ENCODE measurements around the gene PDE1C. TPM values are rescaled to one million over a fixed set of nuclear protein-coding genes. Genes with fewer than 3 reads are reported as not detected.
"Not testable (repeated sequence)": the region's sequence is repeated elsewhere in the genome, so short reads cannot be mapped to it uniquely, and the experiment has no call there.

PDE1C gene
- total and polyA plus RNA-seq, 9 donors, result 3.8 to 8.7 (median 4.5) TPM

DNA sequence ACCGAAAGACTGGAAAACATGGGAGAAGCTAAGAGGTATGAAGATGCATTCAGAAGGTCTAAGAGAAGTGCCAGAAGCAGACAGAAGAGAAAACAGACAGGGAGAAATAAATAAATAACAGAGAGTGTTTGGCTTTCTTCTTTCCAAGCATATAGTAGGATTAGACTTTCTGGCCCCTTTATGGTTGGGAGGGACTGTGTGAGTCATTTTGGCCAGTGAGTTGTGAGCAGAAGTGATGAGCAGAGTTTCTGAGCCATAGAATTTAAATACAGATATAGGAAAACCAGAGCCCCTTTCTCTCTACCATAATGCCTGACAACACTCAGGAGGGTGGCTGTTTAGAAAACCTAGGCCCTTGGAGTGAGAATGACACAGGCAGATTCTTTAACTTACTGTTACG is 212.2 kb downstream of the PDE1C start:
- Histone ChIP-seq H3K4me1 (ENCODE audit: control insufficient read depth, insufficient read depth, low read length) (no peaks in the 10 kb centered on the region), H3K4me3 (ENCODE audit: low read length) (no peak overlapping the region), H3K9me3 (replicated peaks; ENCODE audit: control insufficient read depth, low read depth, low read length) (no peaks in the 10 kb centered on the region), H3K27me3 (ENCODE audit: control insufficient read depth, insufficient read depth, low read length) (no peaks in the 10 kb centered on the region), H3K27ac (ENCODE audit: low read length) (no peak overlapping the region), H3K36me3 (ENCODE audit: control insufficient read depth, insufficient read depth, low read length) (no peaks in the 10 kb centered on the region)
- no peak for DNase-seq
- WGBS (ENCODE audit: insufficient coverage), result 100% methylated on average over 1 of the region's 2 CpGs

DNA sequence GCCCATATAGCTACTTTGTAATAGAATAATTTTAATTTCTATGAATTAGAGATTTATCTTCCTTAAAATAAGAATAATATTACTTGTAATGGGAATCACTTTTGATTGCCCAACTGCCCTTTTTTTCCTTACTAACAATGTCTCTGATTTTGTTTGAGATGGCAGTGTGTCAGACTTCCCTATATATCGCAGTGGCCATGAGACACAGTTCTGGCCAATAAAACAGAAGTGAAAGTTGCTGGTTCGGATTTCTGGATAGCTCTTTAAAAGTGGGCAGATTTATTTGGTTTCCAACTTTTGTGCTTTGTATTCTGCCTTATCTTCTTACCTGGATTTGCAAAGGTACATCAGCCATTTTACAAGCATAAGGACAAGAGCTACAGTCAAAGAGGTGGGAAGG is 213.0 kb downstream of the PDE1C start:
- Histone ChIP-seq H3K27ac (ENCODE audit: low read length) (no peak overlapping the region), H3K27me3 (ENCODE audit: control insufficient read depth, insufficient read depth, low read length) (no peaks in the 10 kb centered on the region), H3K36me3 (ENCODE audit: control insufficient read depth, insufficient read depth, low read length) (no peaks in the 10 kb centered on the region), H3K9me3 (replicated peaks; ENCODE audit: control insufficient read depth, low read depth, low read length) (no peaks in the 10 kb centered on the region), H3K4me1 (ENCODE audit: control insufficient read depth, insufficient read depth, low read length) (no peaks in the 10 kb centered on the region), H3K4me3 (ENCODE audit: low read length) (no peak overlapping the region)
- DNase-seq, result peak; percentile 74
- WGBS (ENCODE audit: insufficient coverage), result no CpG with 5 or more reads among the region's 2 CpGs

DNA sequence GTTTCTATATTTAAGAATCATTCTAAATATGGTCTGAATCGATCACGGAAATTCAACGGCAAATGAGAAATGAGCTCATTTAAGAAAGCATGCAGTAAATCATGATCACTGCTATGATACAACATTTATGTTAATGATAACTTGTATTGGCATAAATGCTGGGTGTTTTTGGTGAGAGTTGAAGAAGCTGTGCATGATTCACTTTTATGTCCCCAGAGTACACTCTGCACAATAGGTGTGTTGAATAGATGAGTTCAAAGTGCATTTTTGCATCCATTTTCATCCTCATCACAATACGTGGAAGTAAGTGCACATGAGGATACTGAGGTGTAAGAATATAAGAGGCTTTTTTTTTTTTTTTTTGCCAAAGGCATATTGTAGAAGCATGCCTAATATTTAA is 213.9 kb downstream of the PDE1C start:
- Histone ChIP-seq H3K4me3 (ENCODE audit: low read length) (no peak overlapping the region), H3K36me3 (ENCODE audit: control insufficient read depth, insufficient read depth, low read length) (no peaks in the 10 kb centered on the region), H3K27me3 (ENCODE audit: control insufficient read depth, insufficient read depth, low read length) (no peaks in the 10 kb centered on the region), H3K9me3 (replicated peaks; ENCODE audit: control insufficient read depth, low read depth, low read length) (no peaks in the 10 kb centered on the region), H3K27ac (ENCODE audit: low read length) (no peak overlapping the region), H3K4me1 (ENCODE audit: control insufficient read depth, insufficient read depth, low read length) (no peaks in the 10 kb centered on the region)
- no peak for DNase-seq
- no CpG with 5 or more reads among the region's 4 CpGs for WGBS (ENCODE audit: insufficient coverage)

DNA sequence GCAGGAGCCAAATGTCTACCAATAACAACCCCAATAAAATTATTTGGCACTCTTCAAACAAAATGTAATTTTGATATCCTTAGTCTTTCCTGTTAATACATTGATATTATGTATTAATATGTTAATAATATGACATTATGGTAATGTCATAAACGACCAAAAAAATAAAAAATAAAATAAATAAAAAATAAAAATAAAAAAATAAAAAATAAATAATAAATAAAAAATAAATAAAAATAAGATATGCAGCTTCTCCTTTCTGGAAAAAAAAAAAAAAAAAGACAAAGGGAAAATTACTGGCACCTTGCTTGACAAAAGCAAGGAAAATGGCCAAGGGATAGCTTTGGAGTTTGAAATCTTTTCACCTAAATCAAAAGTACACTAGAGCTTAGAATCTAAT is 214.7 kb downstream of the PDE1C start:
- Histone ChIP-seq H3K4me3 (ENCODE audit: low read length) (no peak overlapping the region), H3K27ac (ENCODE audit: low read length) (no peak overlapping the region), H3K4me1 (ENCODE audit: control insufficient read depth, insufficient read depth, low read length) (no peaks in the 10 kb centered on the region), H3K27me3 (ENCODE audit: control insufficient read depth, insufficient read depth, low read length) (no peaks in the 10 kb centered on the region), H3K9me3 (replicated peaks; ENCODE audit: control insufficient read depth, low read depth, low read length) (no peaks in the 10 kb centered on the region), H3K36me3 (ENCODE audit: control insufficient read depth, insufficient read depth, low read length) (no peaks in the 10 kb centered on the region)
- DNase-seq, result no peak
- WGBS (ENCODE audit: insufficient coverage), result no CpG with 5 or more reads among the region's 1 CpG

DNA sequence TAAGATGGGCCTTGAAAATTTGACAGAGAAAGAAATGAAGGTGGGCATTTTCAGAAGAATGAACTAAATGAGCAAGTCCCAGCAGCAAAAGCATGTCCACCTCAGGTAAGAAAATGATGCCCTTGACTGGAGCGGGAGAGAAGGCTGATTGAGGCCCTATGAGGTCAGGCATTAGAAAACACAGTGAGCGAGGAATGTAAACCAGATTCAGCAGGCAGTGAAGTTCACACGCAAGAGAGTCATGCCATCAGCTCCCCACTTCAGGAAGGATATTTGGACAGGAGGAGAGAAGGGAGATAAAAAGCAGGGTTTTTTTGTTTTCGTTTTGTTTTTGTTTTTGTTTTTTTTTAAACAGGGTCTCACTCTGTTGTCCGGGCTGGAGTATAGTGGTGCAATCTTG is 216.8 kb downstream of the PDE1C start:
- Histone ChIP-seq H3K4me3 (ENCODE audit: low read length) (no peak overlapping the region), H3K4me1 (ENCODE audit: control insufficient read depth, insufficient read depth, low read length) (no peaks in the 10 kb centered on the region), H3K9me3 (replicated peaks; ENCODE audit: control insufficient read depth, low read depth, low read length) (no peaks in the 10 kb centered on the region), H3K27ac (ENCODE audit: low read length) (no peak overlapping the region), H3K36me3 (ENCODE audit: control insufficient read depth, insufficient read depth, low read length) (no peaks in the 10 kb centered on the region), H3K27me3 (ENCODE audit: control insufficient read depth, insufficient read depth, low read length) (no peaks in the 10 kb centered on the region)
- WGBS (ENCODE audit: insufficient coverage), result 64% methylated on average over 3 of the region's 5 CpGs
- DNase-seq, result no peak

DNA sequence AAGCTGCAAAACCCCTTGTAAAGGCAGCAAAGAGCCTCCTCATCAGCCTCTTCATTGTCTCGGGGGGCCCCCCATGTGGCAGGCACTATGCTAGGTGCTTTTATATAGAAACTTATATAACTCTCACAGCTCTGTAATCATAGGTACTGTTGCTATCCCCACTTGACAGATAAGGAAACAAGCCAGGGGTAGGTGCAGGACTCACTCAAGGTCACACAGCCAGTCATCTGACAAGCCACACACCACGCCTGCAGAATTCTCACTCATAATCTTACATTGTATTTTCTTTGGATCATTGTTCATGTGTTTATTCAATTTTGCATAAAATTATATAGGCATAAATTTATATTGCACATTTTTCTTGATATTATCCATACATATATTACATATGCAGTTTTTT is 217.7 kb downstream of the PDE1C start:
- Histone ChIP-seq H3K36me3 (ENCODE audit: control insufficient read depth, insufficient read depth, low read length) (no peaks in the 10 kb centered on the region), H3K27me3 (ENCODE audit: control insufficient read depth, insufficient read depth, low read length) (no peaks in the 10 kb centered on the region), H3K4me1 (ENCODE audit: control insufficient read depth, insufficient read depth, low read length) (no peaks in the 10 kb centered on the region), H3K9me3 (replicated peaks; ENCODE audit: control insufficient read depth, low read depth, low read length) (no peaks in the 10 kb centered on the region), H3K27ac (ENCODE audit: low read length) (no peak overlapping the region), H3K4me3 (ENCODE audit: low read length) (no peak overlapping the region)
- no peak for DNase-seq
- WGBS (ENCODE audit: insufficient coverage), result no CpG with 5 or more reads among the region's 2 CpGs

DNA sequence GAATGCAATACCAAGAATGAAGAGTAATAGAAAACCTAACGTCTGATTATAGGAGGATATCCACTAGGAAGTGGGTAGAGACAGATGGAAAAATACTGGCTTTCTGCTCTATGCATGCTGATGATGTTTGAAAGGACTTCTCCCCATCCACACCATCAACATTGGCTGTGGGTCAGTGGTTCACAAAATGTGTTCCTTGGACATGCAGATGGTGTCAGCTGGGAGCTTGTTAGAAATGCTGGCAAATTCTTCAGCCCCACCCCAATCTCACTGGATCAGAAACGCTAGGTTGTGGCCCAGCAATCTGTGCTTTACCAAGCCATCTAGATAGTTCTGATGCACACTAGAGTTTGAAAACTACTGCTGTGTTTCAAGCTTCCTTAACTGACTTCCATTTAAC is 219.1 kb downstream of the PDE1C start:
- Histone ChIP-seq H3K9me3 (replicated peaks; ENCODE audit: control insufficient read depth, low read depth, low read length) (no peaks in the 10 kb centered on the region), H3K4me3 (ENCODE audit: low read length) (no peak overlapping the region), H3K27ac (ENCODE audit: low read length) (no peak overlapping the region), H3K27me3 (ENCODE audit: control insufficient read depth, insufficient read depth, low read length) (no peaks in the 10 kb centered on the region), H3K4me1 (ENCODE audit: control insufficient read depth, insufficient read depth, low read length) (no peaks in the 10 kb centered on the region), H3K36me3 (ENCODE audit: control insufficient read depth, insufficient read depth, low read length) (no peaks in the 10 kb centered on the region)
- WGBS (ENCODE audit: insufficient coverage), result no CpG with 5 or more reads among the region's 2 CpGs
- DNase-seq, result no peak

DNA sequence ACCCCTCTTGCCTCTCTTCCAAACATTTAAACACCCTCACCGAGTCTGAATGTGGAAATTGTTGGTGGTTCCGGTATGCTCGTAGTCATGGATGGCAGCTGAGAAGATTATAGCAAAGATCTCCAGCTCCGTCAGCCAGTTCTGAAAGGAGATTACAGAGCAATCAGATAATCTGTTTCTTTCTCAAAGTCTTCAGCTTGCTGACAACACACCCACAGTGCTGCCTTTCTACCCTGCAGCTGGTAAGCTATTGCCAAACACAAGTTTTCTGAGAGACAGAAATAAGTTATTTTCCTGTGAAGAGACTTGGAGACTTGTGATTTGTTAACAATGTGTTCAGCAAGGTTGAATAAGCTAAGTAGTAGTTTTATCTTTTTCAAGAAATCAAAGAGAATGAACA is 219.6 kb downstream of the PDE1C start:
- WGBS (ENCODE audit: insufficient coverage), result 80% methylated on average over 1 of the region's 4 CpGs
- H3K4me1 ChIP-seq (ENCODE audit: control insufficient read depth, insufficient read depth, low read length), result no peaks in the 10 kb centered on the region
- no peaks in the 10 kb centered on the region for H3K9me3 ChIP-seq (replicated peaks; ENCODE audit: control insufficient read depth, low read depth, low read length)
- no peaks in the 10 kb centered on the region for H3K36me3 ChIP-seq (ENCODE audit: control insufficient read depth, insufficient read depth, low read length)
- H3K27me3 ChIP-seq (ENCODE audit: control insufficient read depth, insufficient read depth, low read length), result no peaks in the 10 kb centered on the region
- H3K4me3 ChIP-seq (ENCODE audit: low read length), result no peak overlapping the region
- no peak overlapping the region for H3K27ac ChIP-seq (ENCODE audit: low read length)
- no peak for DNase-seq

DNA sequence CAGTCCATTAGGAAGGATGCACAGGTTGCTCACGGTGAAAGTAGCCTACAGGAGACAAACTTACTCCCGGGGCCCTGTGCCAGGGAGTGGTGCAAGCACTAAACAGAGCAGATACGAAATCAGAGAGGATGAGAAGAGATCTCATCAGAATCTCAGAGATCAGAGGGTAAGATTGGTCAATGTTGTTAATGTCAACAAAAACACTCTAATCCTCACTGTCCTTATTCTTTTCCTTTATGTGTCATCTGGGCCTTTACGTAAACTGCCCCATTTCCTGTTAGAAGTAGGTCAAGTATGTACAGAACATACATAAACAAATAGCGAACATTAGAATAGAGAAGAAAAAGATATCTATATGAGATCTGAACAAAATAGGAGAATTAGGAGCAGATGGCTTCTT is 220.1 kb downstream of the PDE1C start:
- DNase-seq, result no peak
- peaks cover 2% of the 10 kb centered on the region for H3K9me3 ChIP-seq (replicated peaks; ENCODE audit: control insufficient read depth, low read depth, low read length)
- H3K27ac ChIP-seq (ENCODE audit: low read length), result no peak overlapping the region
- no peaks in the 10 kb centered on the region for H3K27me3 ChIP-seq (ENCODE audit: control insufficient read depth, insufficient read depth, low read length)
- no peaks in the 10 kb centered on the region for H3K4me1 ChIP-seq (ENCODE audit: control insufficient read depth, insufficient read depth, low read length)
- 93% methylated on average over 2 of the region's 5 CpGs for WGBS (ENCODE audit: insufficient coverage)
- H3K4me3 ChIP-seq (ENCODE audit: low read length), result no peak overlapping the region
- no peaks in the 10 kb centered on the region for H3K36me3 ChIP-seq (ENCODE audit: control insufficient read depth, insufficient read depth, low read length)

DNA sequence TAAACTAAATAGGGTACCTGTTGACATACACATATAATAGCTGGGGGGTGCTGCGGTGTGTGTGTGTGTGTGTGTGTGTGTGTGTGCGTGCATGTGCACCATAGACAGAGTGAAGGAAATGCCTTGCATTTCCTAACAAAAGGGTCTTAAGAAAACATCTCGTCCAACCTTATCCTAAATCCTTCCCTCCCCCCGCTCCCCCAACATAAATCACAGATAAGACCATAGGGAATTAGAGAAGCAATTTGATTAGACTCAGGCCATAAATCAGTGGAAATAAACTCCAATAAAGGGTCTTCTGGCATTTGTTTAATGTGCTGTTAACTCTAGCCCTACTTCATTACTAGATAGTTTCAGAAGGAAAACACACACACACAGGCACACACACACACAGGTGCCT is 234.7 kb downstream of the PDE1C start:
- no peaks in the 10 kb centered on the region for H3K9me3 ChIP-seq (replicated peaks; ENCODE audit: control insufficient read depth, low read depth, low read length)
- no CpG with 5 or more reads among the region's 4 CpGs for WGBS (ENCODE audit: insufficient coverage)
- DNase-seq, result no peak

DNA sequence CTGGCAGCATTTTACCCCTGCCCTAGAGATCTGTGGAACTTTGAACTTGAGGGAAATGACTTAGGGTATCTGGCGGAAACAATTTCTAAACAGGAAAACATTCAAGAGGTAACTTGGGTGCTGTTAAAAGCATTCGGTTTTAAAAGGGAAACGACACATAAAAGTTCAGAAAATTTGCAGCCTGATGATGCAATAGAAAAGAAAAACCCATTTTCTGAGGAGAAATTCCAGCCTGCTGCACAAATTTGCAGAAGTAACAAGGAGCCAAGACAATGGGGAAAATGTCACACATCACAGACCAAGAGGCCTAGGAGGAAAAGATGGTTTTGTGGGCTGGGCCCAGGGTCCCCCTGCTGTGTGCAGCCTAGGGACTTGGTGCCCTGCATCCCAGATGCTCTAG is 236.6 kb downstream of the PDE1C start:
- H3K4me1 ChIP-seq (ENCODE audit: control insufficient read depth, insufficient read depth, low read length); H3K9me3 ChIP-seq (replicated peaks; ENCODE audit: control insufficient read depth, low read depth, low read length); H3K27ac ChIP-seq (ENCODE audit: low read length); H3K27me3 ChIP-seq (ENCODE audit: control insufficient read depth, insufficient read depth, low read length); H3K36me3 ChIP-seq (ENCODE audit: control insufficient read depth, insufficient read depth, low read length); H3K4me3 ChIP-seq (ENCODE audit: low read length); DNase-seq: not testable (repeated sequence)
- 81% methylated on average over 2 of the region's 3 CpGs for WGBS (ENCODE audit: insufficient coverage)

More for the DNA sequence above, 234.7 kb downstream of the PDE1C start:
- Histone ChIP-seq H3K27ac (ENCODE audit: low read length) (no peak overlapping the region), H3K36me3 (ENCODE audit: control insufficient read depth, insufficient read depth, low read length) (no peaks in the 10 kb centered on the region), H3K4me1 (ENCODE audit: control insufficient read depth, insufficient read depth, low read length) (no peaks in the 10 kb centered on the region), H3K27me3 (ENCODE audit: control insufficient read depth, insufficient read depth, low read length) (no peaks in the 10 kb centered on the region), H3K4me3 (ENCODE audit: low read length) (no peak overlapping the region)

Data from muscle of leg (tissue), 11 donors.